Endothelial cell of umbilical vein (primary cell): Measurements from ENCODE around the gene ACTG2.

ENCODE experiments used
- EZH2 ChIP-seq: IDR thresholded peaks from 2 replicates; pipeline ENCODE4 v1.6.1; 2012; ENCODE audit warnings: borderline replicate concordance, low read depth, mild to moderate bottlenecking, moderate library complexity, low read length, inconsistent platforms; ENCODE audit not compliant: severe bottlenecking
- GATA2 ChIP-seq: IDR thresholded peaks from 2 replicates; pipeline ENCODE4 v1.7.0; 2011; ENCODE audit warnings: low read depth, mild to moderate bottlenecking, moderate library complexity, mixed read lengths, low read length; ENCODE audit not compliant: insufficient read length, insufficient read depth
- JUN ChIP-seq: IDR thresholded peaks from 2 replicates; pipeline ENCODE4 v1.6.1; 2011; ENCODE audit warnings: borderline replicate concordance, low read depth; ENCODE audit not compliant: insufficient read length, insufficient read depth
- POLR2A ChIP-seq: IDR thresholded peaks from 2 replicates; pipeline ENCODE4 v1.6.1; 2012; ENCODE audit warnings: low read depth, mild to moderate bottlenecking, control low read depth, low read length
- TF ChIP-seq, protein P1 (sequence below): IDR thresholded peaks from 2 replicates; pipeline ENCODE4 v1.6.1; 2011; ENCODE audit not compliant: insufficient read depth, insufficient read length
- TF ChIP-seq, protein P2 (sequence below), 2 donors: IDR thresholded peaks; 1 replicate in 1 of 2; 2 replicates in 1 of 2; pipeline ENCODE4 v1.5.1; 2011; ENCODE audit warnings: low read length in 2 of 2, mild to moderate bottlenecking in 2 of 2, moderate library complexity in 2 of 2, control low read depth in 1 of 2, inconsistent platforms in 1 of 2, low read depth in 1 of 2; ENCODE audit not compliant: insufficient read depth in 1 of 2; ENCODE audit errors: extremely low read depth in 1 of 2

DNA sequence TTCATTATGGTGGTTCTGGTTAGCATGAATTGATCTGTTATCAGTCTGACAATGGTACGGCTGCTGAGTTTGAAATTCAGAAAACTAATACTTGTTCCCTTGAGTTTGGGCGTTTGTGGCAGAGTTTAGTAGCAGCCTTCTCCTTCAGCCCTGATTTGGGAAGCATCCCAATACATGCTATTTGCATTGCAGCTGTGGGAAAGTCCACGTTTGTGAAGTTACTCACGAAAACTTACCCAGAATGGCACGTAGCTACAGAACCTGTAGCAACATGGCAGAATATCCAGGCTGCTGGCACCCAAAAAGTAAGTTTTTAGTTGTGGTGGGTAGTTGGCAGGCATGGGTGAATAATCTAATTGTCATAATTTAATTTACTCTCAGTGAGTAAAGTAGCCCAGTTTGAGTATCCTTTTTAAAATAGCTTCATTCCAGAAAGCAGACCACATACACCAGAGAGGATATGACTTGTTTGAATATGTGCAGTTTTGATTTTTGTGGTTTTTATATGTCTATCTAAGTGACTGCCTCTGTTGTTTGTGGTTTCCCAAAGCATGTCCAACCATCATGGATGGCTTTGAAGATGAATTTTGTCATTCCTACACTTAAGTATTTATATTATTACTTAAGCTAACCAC, 46.0 kb downstream of the ACTG2 start:
- TF ChIP-seq, protein P1, sequence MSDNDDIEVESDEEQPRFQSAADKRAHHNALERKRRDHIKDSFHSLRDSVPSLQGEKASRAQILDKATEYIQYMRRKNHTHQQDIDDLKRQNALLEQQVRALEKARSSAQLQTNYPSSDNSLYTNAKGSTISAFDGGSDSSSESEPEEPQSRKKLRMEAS = no peak
- TF ChIP-seq EZH2 (no peak), JUN (no peak), POLR2A (no peak), GATA2 (no peak)
- TF ChIP-seq, protein P2, sequence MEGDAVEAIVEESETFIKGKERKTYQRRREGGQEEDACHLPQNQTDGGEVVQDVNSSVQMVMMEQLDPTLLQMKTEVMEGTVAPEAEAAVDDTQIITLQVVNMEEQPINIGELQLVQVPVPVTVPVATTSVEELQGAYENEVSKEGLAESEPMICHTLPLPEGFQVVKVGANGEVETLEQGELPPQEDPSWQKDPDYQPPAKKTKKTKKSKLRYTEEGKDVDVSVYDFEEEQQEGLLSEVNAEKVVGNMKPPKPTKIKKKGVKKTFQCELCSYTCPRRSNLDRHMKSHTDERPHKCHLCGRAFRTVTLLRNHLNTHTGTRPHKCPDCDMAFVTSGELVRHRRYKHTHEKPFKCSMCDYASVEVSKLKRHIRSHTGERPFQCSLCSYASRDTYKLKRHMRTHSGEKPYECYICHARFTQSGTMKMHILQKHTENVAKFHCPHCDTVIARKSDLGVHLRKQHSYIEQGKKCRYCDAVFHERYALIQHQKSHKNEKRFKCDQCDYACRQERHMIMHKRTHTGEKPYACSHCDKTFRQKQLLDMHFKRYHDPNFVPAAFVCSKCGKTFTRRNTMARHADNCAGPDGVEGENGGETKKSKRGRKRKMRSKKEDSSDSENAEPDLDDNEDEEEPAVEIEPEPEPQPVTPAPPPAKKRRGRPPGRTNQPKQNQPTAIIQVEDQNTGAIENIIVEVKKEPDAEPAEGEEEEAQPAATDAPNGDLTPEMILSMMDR (IDR thresholded peaks at IDR 0.05; ENCODE audit: extremely low read depth in 1 of 2, insufficient read depth in 1 of 2, low read depth in 1 of 2, low read length in 2 of 2) = no peak
